Smooth muscle cell (in vitro differentiated cells): ENCODE measurements around the gene FOSL2. TPM values are rescaled to one million over a fixed set of nuclear protein-coding genes. Genes with fewer than 3 reads are reported as not detected.
A peak's percentile ranks its signal among the peaks of the same experiment; 100 is the strongest.

ENCODE experiments used
- DNase-seq: peaks from one replicate; lab custom pipeline; 2025; ENCODE audit not compliant: unreplicated experiment; lab: John Stamatoyannopoulos, UW
- H2AFZ ChIP-seq: fragments of 200-600 bp; sonication (generic); 2 replicates; pipeline ENCODE4 v1.6.0; 2016; ENCODE audit warnings: antibody characterized with exemption, low read depth, mild to moderate bottlenecking
- H3F3A ChIP-seq: fragments of 200-600 bp; sonication (generic); 2 replicates; pipeline ENCODE4 v1.6.0; 2017; ENCODE audit warnings: antibody characterized with exemption, low read depth
- H3K27ac ChIP-seq: fragments of 200-600 bp; sonication (generic); 2 replicates; pipeline ENCODE4 v1.5.1; 2016; ENCODE audit warnings: low read depth, mild to moderate bottlenecking
- H3K27me3 ChIP-seq: fragments of 200-600 bp; sonication (generic); 2 replicates; pipeline ENCODE4 v1.6.1; 2016; ENCODE audit warnings: low read depth, mild to moderate bottlenecking
- H3K36me3 ChIP-seq: fragments of 200-600 bp; sonication (generic); 2 replicates; pipeline ENCODE4 v1.5.1; 2016; ENCODE audit warnings: low read depth
- H3K4me1 ChIP-seq: fragments of 200-600 bp; sonication (generic); 2 replicates; pipeline ENCODE4 v1.5.1; 2016; ENCODE audit warnings: low read depth
- H3K4me2 ChIP-seq: fragments of 200-600 bp; sonication (generic); 2 replicates; pipeline ENCODE4 v1.6.0; 2016; ENCODE audit warnings: mild to moderate bottlenecking
- H3K4me3 ChIP-seq: fragments of 200-600 bp; sonication (generic); 2 replicates; pipeline ENCODE4 v1.5.1; 2016; ENCODE audit warnings: mild to moderate bottlenecking
- H3K79me2 ChIP-seq: fragments of 200-600 bp; sonication (generic); 2 replicates; pipeline ENCODE4 v1.6.0; 2016; ENCODE audit warnings: low read depth, mild to moderate bottlenecking
- H3K9ac ChIP-seq: fragments of 200-600 bp; sonication (generic); 2 replicates; pipeline ENCODE4 v1.6.0; 2016; ENCODE audit warnings: low read depth
- H3K9me3 ChIP-seq: fragments of 200-600 bp; sonication (generic); replicated peaks from 2 replicates; pipeline ENCODE4 v1.5.1; 2016; ENCODE audit warnings: low read depth
- H4K20me1 ChIP-seq: fragments of 200-600 bp; sonication (generic); 2 replicates; pipeline ENCODE4 v1.6.0; 2016; ENCODE audit warnings: low read depth
- CTCF ChIP-seq: fragments of 200-600 bp; sonication (generic); IDR thresholded peaks from 2 replicates; pipeline ENCODE4 v1.5.1; 2017; ENCODE audit warnings: borderline replicate concordance, mild to moderate bottlenecking, antibody characterized with exemption; ENCODE audit not compliant: insufficient read depth, poor library complexity, severe bottlenecking
- WGBS: methylation state at CpG from one replicate; pipeline ENCODE4 v1.1.7; 2016; ENCODE audit warnings: low lambda C conversion rate; 5-methylcytosine and 5-hydroxymethylcytosine counted together
- polyA plus RNA-seq: library from polyadenylated mRNA; unstranded; fragments of >200 nt; fragmentation: Nextera tagmentation; extraction: Ambion mirVana; gene quantifications from 2 replicates; pipeline ENCODE4 v1.2.1, GENCODE V29; 2016
- total RNA-seq: library from RNA; depleted of rRNA; stranded (reverse); fragments of >200 nt; gene quantifications from 2 replicates; pipeline ENCODE4 v1.2.3, GENCODE V29; 2014

The FOSL2 gene
- total and polyA plus RNA-seq, 2 experiments from 2014 or later, result 70.8 to 106 TPM

- TF ChIP-seq CTCF, result no peak
- H3K4me3 ChIP-seq, result no peak overlapping the region
- WGBS, result 70% methylated on average over 7 of the region's 7 CpGs
- peaks cover 74% of the 10 kb centered on the region for H4K20me1 ChIP-seq
- peak overlapping the region; percentile 27 for H3K27ac ChIP-seq
- no peaks in the 10 kb centered on the region for H3K4me1 ChIP-seq
- peaks cover 37% of the 10 kb centered on the region for H3F3A ChIP-seq
- no peak overlapping the region for H3K9ac ChIP-seq
- no peak for DNase-seq
- peaks cover 9% of the 10 kb centered on the region for H3K36me3 ChIP-seq
- no peaks in the 10 kb centered on the region for H3K9me3 ChIP-seq
- H3K27me3 ChIP-seq, result no peaks in the 10 kb centered on the region
- no peak overlapping the region for H3K4me2 ChIP-seq
- no peak overlapping the region for H2AFZ ChIP-seq
- peaks cover 23% of the 10 kb centered on the region for H3K79me2 ChIP-seq
Measured at GRCh38 chr2:28419443-28420270, 27.0 kb downstream of the FOSL2 start.

- Histone ChIP-seq H4K20me1 (peaks cover 63% of the 10 kb centered on the region), H3K27ac (peak overlapping the region; percentile 27)
- WGBS, result 82% methylated on average over 4 of the region's 4 CpGs
Measured at GRCh38 chr2:28420722-28421121, 28.1 kb downstream of the FOSL2 start.

GRCh38 chr2:28422908-28423741 lies 30.5 kb downstream of the FOSL2 start:
- DNase-seq, result no peak
- TF ChIP-seq CTCF, result no peak
- 83% methylated on average over 17 of the region's 17 CpGs for WGBS
- Histone ChIP-seq H3K9ac (peak overlapping the region; percentile 5), H3K27ac (no peak overlapping the region), H3K27me3 (no peaks in the 10 kb centered on the region), H3K4me3 (no peak overlapping the region), H3K9me3 (no peaks in the 10 kb centered on the region), H3K4me2 (peak overlapping the region; percentile 43), H3K79me2 (no peaks in the 10 kb centered on the region), H3K4me1 (no peaks in the 10 kb centered on the region), H4K20me1 (peaks cover 40% of the 10 kb centered on the region), H3K36me3 (no peaks in the 10 kb centered on the region), H2AFZ (no peak overlapping the region), H3F3A (peaks cover 17% of the 10 kb centered on the region)

More at GRCh38 chr2:28420722-28421121, 28.1 kb downstream of the FOSL2 start:
- Histone ChIP-seq H3K9ac (no peak overlapping the region), H3K4me3 (no peak overlapping the region), H3K36me3 (no peaks in the 10 kb centered on the region), H3K4me2 (no peak overlapping the region), H3K4me1 (no peaks in the 10 kb centered on the region), H3K27me3 (no peaks in the 10 kb centered on the region), H2AFZ (no peak overlapping the region), H3K79me2 (peaks cover 13% of the 10 kb centered on the region), H3F3A (peaks cover 29% of the 10 kb centered on the region), H3K9me3 (no peaks in the 10 kb centered on the region)
- no peak for DNase-seq
- TF ChIP-seq CTCF, result no peak
